ENCODE measurements around the gene ABLIM3. TPM values are rescaled to one million over a fixed set of nuclear protein-coding genes. Genes with fewer than 3 reads are reported as not detected.

Gene ABLIM3
- total and polyA plus RNA-seq, 4 donors: 8.0 to 54.2 (median 33.6) TPM

- Histone ChIP-seq H3K4me3 (no peak overlapping the region), H3K36me3 (ENCODE audit: control insufficient read depth in 4 of 4, insufficient read depth in 4 of 4, low read length in 4 of 4) (peaks cover 8 to 48% (median 25%) of the 10 kb centered on the region in 4 donors), H3K27me3 (ENCODE audit: control insufficient read depth in 3 of 3, insufficient read depth in 3 of 3, low read length in 2 of 3) (no peaks in the 10 kb centered on the region), H3K9me3 (ENCODE audit: control insufficient read depth in 4 of 4, insufficient read depth in 3 of 4, low read length in 3 of 4) (peaks cover 0 to 4% (median 0%) of the 10 kb centered on the region in 4 donors), H3K4me1 (ENCODE audit: control insufficient read depth in 5 of 5, insufficient read depth in 5 of 5, low read length in 5 of 5) (peaks cover 0 to 11% (median 3%) of the 10 kb centered on the region in 5 donors), H3K27ac (ENCODE audit: low read depth in 1 of 2, low read length in 1 of 2) (no peak overlapping the region), H3K9ac (ENCODE audit: insufficient read depth in 1 of 2, low read length in 2 of 2) (no peak overlapping the region)
- WGBS, 2 donors: 95 to 96% methylated on average over 9 of the region's 9 CpGs
- DNase-seq: no peak
- ATAC-seq (ENCODE audit: insufficient read depth, low FRiP score): no peak
- no peak for TF ChIP-seq CTCF (IDR thresholded peaks at IDR 0.05; ENCODE audit: control extremely low read depth, extremely low read depth)
These were observed 56.9 kb downstream of the ABLIM3 start for GRCh38 chr5:149198148-149198547.

GRCh38 chr5:149200355-149200754 lies 59.1 kb downstream of the ABLIM3 start:
- peaks cover 0 to 27% (median 11%) of the 10 kb centered on the region in 5 donors for H3K4me1 ChIP-seq (ENCODE audit: control insufficient read depth in 5 of 5, insufficient read depth in 5 of 5, low read length in 5 of 5)
- H3K36me3 ChIP-seq (ENCODE audit: control insufficient read depth in 4 of 4, insufficient read depth in 4 of 4, low read length in 4 of 4): peaks cover 10 to 60% (median 36%) of the 10 kb centered on the region in 4 donors
- WGBS, 2 donors: 74 to 78% methylated on average over 6 of the region's 6 CpGs
- peak overlapping the region in 1 of 2 donors; percentile 28 for H3K27ac ChIP-seq (ENCODE audit: low read depth in 1 of 2, low read length in 1 of 2)
- peak in 1 of 3 donors; percentile 34 for DNase-seq
- no peaks in the 10 kb centered on the region for H3K27me3 ChIP-seq (ENCODE audit: control insufficient read depth in 3 of 3, insufficient read depth in 3 of 3, low read length in 2 of 3)
- H3K9ac ChIP-seq (ENCODE audit: insufficient read depth in 1 of 2, low read length in 2 of 2): no peak overlapping the region
- ATAC-seq (ENCODE audit: insufficient read depth, low FRiP score): no peak
- TF ChIP-seq CTCF (IDR thresholded peaks at IDR 0.05; ENCODE audit: control extremely low read depth, extremely low read depth): no peak
- peaks cover 0 to 4% (median 0%) of the 10 kb centered on the region in 4 donors for H3K9me3 ChIP-seq (ENCODE audit: control insufficient read depth in 4 of 4, insufficient read depth in 3 of 4, low read length in 3 of 4)
- H3K4me3 ChIP-seq: no peak overlapping the region

- H3K27me3 ChIP-seq (ENCODE audit: control insufficient read depth in 3 of 3, insufficient read depth in 3 of 3, low read length in 2 of 3): no peaks in the 10 kb centered on the region
- H3K9ac ChIP-seq (ENCODE audit: insufficient read depth in 1 of 2, low read length in 2 of 2): no peak overlapping the region
- no peak overlapping the region for H3K27ac ChIP-seq (ENCODE audit: low read depth in 1 of 2, low read length in 1 of 2)
- 87 to 89% methylated on average over 6 of the region's 6 CpGs for WGBS, 2 donors
- peaks cover 0 to 4% (median 0%) of the 10 kb centered on the region in 4 donors for H3K9me3 ChIP-seq (ENCODE audit: control insufficient read depth in 4 of 4, insufficient read depth in 3 of 4, low read length in 3 of 4)
- no peak for TF ChIP-seq CTCF (IDR thresholded peaks at IDR 0.05; ENCODE audit: control extremely low read depth, extremely low read depth)
- peaks cover 0 to 31% (median 13%) of the 10 kb centered on the region in 5 donors for H3K4me1 ChIP-seq (ENCODE audit: control insufficient read depth in 5 of 5, insufficient read depth in 5 of 5, low read length in 5 of 5)
- DNase-seq (no peak), ATAC-seq (ENCODE audit: insufficient read depth, low FRiP score) (no peak)
- no peak overlapping the region for H3K4me3 ChIP-seq
- peaks cover 10 to 60% (median 34%) of the 10 kb centered on the region in 4 donors for H3K36me3 ChIP-seq (ENCODE audit: control insufficient read depth in 4 of 4, insufficient read depth in 4 of 4, low read length in 4 of 4)
These were observed 59.9 kb downstream of the ABLIM3 start for GRCh38 chr5:149201121-149201637.
